Immature natural killer cell (primary cell): ENCODE data around the gene PKD1L1. TPM values are rescaled to one million over a fixed set of nuclear protein-coding genes. Genes with fewer than 3 reads are reported as not detected.
"Not testable (repeated sequence)": the region's sequence is repeated elsewhere in the genome, so short reads cannot be mapped to it uniquely, and the experiment has no call there.

ENCODE experiments used
- DNase-seq, 3 donors: peaks; one replicate each; pipeline ENCODE4 v3.0.0; 2022; ENCODE audit warnings: mixed read lengths in 1 of 3
- H3K27ac Mint-ChIP-seq, 6 donors: one replicate each; pipeline ENCODE4 v1.8.0; 2020; ENCODE audit warnings: mixed read lengths in 6 of 6, mild to moderate bottlenecking in 5 of 6, inconsistent platforms in 4 of 6, moderate library complexity in 3 of 6
- H3K27me3 Mint-ChIP-seq, 3 donors: one replicate each; pipeline ENCODE4 v1.8.0; 2020 to 2021; ENCODE audit warnings: low read depth in 3 of 3, mild to moderate bottlenecking in 3 of 3, mixed read lengths in 3 of 3, moderate library complexity in 3 of 3, inconsistent platforms in 1 of 3
- H3K36me3 Mint-ChIP-seq, 3 donors: one replicate each; pipeline ENCODE4 v1.8.0; 2020; ENCODE audit warnings: mixed read lengths in 3 of 3, inconsistent platforms in 2 of 3, mild to moderate bottlenecking in 2 of 3
- H3K4me1 Mint-ChIP-seq, 2 donors: one replicate each; pipeline ENCODE4 v1.8.0; 2020; ENCODE audit warnings: inconsistent platforms in 2 of 2, mild to moderate bottlenecking in 2 of 2, mixed read lengths in 2 of 2, moderate library complexity in 1 of 2
- H3K4me3 Mint-ChIP-seq, 5 donors: one replicate each; pipeline ENCODE4 v1.8.0; 2020; ENCODE audit warnings: mild to moderate bottlenecking in 5 of 5, mixed read lengths in 5 of 5, inconsistent platforms in 3 of 5, moderate library complexity in 3 of 5
- H3K9me3 Mint-ChIP-seq, 6 donors: one replicate each; pipeline ENCODE4 v1.8.0; 2020; ENCODE audit warnings: mild to moderate bottlenecking in 6 of 6, mixed read lengths in 6 of 6, inconsistent platforms in 4 of 6, moderate library complexity in 3 of 6
- polyA plus RNA-seq, 3 donors: library from polyadenylated mRNA; unstranded; fragments of 300-500 nt; fragmentation: Illumina TruSeq; gene quantifications; one replicate each; pipeline ENCODE4 v1.2.3, GENCODE V29; 2021

PKD1L1 gene
- polyA plus RNA-seq, 3 donors from 2014 or later: 0.03 TPM; not detected in 2

DNA sequence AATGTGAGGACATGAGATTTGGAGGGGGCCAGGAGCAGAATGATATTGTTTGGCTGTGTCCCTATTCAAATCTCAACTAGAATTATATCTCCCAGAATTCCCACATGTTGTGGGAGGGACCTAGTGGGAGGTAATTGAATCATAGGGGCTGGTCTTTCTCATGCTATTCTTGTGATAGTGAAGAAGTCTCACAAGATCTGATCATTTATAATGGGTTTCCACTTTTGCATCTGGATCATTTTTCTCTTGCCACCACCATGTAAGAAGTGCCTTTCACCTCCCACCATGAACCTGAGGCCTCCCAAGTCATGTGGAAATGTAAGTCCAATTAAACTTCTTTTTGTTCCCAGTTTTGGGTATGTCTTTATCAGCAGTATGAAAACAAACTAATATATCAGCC is 153.1 kb downstream of the PKD1L1 start:
- not testable (repeated sequence) for H3K9me3 Mint-ChIP-seq, H3K36me3 Mint-ChIP-seq, H3K4me1 Mint-ChIP-seq, H3K27ac Mint-ChIP-seq, H3K27me3 Mint-ChIP-seq, H3K4me3 Mint-ChIP-seq, DNase-seq

DNA sequence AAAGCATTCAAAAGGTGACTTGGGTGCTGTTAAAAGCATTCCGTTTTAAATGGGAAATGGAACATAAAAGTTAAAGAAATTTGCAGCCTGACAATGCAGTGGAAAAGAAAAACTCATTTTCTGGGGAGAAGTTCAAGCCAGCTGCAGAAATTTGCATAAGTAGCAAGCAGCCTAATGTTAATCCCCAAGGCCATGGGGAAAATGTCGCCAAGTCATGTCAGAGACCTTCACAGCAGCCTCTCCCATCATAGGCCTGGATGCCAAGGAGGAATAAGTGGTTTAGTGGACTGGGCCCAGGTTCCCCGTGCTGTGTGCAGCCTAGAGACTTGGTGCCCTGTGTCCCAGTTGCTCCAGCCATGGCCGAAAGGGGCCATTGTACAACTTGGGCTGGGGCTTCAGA is 154.2 kb downstream of the PKD1L1 start:
- H3K4me1 Mint-ChIP-seq: no peaks in the 10 kb centered on the region
- H3K4me3 Mint-ChIP-seq: no peak overlapping the region
- peaks cover 0 to 1% (median 0%) of the 10 kb centered on the region in 6 donors for H3K9me3 Mint-ChIP-seq
- no peak for DNase-seq
- no peak overlapping the region for H3K27ac Mint-ChIP-seq
- peaks cover 0 to 2% (median 2%) of the 10 kb centered on the region in 3 donors for H3K27me3 Mint-ChIP-seq
- H3K36me3 Mint-ChIP-seq: no peaks in the 10 kb centered on the region

GRCh38 chr7:47793186-47793585 is 155.1 kb downstream of the PKD1L1 start:
- not testable (repeated sequence) for H3K36me3 Mint-ChIP-seq, DNase-seq, H3K9me3 Mint-ChIP-seq, H3K27me3 Mint-ChIP-seq, H3K27ac Mint-ChIP-seq, H3K4me1 Mint-ChIP-seq, H3K4me3 Mint-ChIP-seq

DNA sequence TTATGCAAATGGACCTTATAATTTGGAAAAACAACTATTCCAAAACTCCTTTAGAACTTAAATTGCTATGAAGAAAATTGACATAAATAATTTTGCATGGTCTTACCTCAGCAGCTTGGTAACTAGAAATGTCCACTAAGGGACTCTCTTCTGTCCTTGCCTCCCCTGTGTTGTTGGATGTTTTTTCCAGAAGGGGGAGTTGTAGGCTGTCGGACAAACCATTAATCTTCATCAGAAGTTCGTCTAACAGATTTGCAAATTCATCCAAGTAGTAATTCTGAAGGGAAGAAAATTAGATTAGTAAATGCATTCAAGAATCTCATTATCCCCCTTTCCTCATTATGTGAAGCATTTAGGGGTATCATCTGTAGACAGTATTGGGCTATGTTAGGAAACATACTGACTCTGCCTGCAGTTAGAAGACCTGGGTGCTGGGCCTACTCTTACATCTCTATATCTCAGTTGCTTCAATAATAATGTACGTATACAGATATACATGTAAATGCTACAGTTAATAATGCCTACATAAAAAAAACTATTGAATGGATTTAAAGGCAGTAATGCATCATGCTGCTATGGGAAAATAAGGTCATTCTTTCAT is 155.6 kb downstream of the PKD1L1 start:
- no peak overlapping the region for H3K27ac Mint-ChIP-seq
- H3K27me3 Mint-ChIP-seq: peaks cover 0 to 2% (median 2%) of the 10 kb centered on the region in 3 donors
- H3K36me3 Mint-ChIP-seq: no peaks in the 10 kb centered on the region
- DNase-seq: no peak
- peaks cover 0 to 1% (median 0%) of the 10 kb centered on the region in 6 donors for H3K9me3 Mint-ChIP-seq
- no peak overlapping the region for H3K4me3 Mint-ChIP-seq
- H3K4me1 Mint-ChIP-seq: no peaks in the 10 kb centered on the region

DNA sequence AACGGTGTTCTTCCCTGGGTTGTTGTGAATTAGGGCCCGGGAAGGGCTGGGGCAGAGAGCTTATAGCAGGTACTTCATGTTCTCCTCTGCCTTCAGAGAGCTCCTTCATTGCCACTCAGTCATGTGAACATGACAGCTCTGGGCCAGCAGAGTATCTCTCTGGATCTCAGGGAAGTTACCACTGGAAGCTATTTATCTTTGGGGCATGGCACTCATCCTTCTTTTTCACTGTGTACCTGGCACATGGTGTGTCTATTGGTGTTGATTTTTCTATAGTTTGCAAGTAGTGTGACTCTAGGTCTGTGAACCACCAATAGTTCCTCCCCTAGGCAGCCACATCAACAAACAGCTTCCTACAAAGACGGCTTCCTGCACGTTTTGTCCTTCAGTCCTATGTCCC is 156.6 kb downstream of the PKD1L1 start:
- H3K9me3 Mint-ChIP-seq: peaks cover 0 to 1% (median 0%) of the 10 kb centered on the region in 6 donors
- H3K4me3 Mint-ChIP-seq: no peak overlapping the region

GRCh38 chr7:47788083-47788482 is 160.2 kb downstream of the PKD1L1 start:
- no peak for DNase-seq
- no peak overlapping the region for H3K27ac Mint-ChIP-seq
- no peaks in the 10 kb centered on the region for H3K36me3 Mint-ChIP-seq
- H3K4me3 Mint-ChIP-seq: no peak overlapping the region
- peaks cover 1 to 7% (median 4%) of the 10 kb centered on the region in 3 donors for H3K27me3 Mint-ChIP-seq
- H3K9me3 Mint-ChIP-seq: peaks cover 0 to 1% (median 0%) of the 10 kb centered on the region in 6 donors
- no peaks in the 10 kb centered on the region for H3K4me1 Mint-ChIP-seq

More for the DNA sequence above, 156.6 kb downstream of the PKD1L1 start:
- no peaks in the 10 kb centered on the region for H3K36me3 Mint-ChIP-seq
- no peaks in the 10 kb centered on the region for H3K4me1 Mint-ChIP-seq
- no peak overlapping the region for H3K27ac Mint-ChIP-seq
- DNase-seq: no peak
- H3K27me3 Mint-ChIP-seq: peaks cover 0 to 2% (median 2%) of the 10 kb centered on the region in 3 donors

DNA sequence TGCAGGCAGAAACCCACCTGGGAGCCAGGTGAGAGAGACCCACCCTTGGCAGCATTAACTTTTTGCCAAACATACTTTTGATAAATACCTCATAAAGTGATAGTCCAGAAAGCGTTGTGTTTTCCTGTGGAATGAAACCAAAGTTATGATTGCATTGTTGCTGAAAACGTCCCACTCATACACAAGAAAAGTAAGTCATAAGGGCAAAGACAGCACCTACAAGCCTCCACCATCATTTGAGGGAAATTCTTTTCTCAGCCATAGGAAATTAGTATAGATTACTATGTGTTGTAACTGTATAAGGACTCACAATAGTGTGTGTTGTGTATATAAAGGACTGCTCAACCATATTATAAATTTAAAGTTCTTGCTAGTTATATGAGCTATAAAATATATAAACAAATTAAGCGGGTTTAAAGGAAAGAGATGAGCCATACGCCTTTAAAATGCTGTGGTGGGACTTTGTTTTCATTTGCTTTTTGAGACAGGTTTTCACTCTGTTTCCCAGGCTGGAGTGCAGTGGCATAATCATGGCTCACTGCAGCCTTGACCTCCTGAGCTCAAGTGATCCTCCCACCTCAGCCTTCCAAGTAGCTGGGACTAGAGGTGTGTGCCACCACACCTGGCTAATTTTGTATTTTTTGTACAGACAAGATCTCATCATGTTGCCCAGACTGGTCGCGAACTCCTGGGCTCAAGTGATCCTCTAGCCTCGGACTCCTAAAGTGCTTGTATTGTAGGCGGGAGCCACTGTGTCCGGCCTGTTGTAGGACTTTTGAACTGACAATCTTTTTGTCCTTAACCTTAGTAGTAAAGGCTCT is 160.8 kb downstream of the PKD1L1 start:
- Mint-ChIP-seq H3K36me3 (no peaks in the 10 kb centered on the region), H3K4me1 (no peaks in the 10 kb centered on the region), H3K9me3 (peaks cover 0 to 1% (median 0%) of the 10 kb centered on the region in 6 donors), H3K27me3 (peaks cover 1 to 10% (median 2%) of the 10 kb centered on the region in 3 donors), H3K27ac (no peak overlapping the region), H3K4me3 (no peak overlapping the region)
- no peak for DNase-seq

- Mint-ChIP-seq H3K36me3 (no peaks in the 10 kb centered on the region), H3K4me3 (no peak overlapping the region), H3K27me3 (peaks cover 2 to 10% (median 4%) of the 10 kb centered on the region in 3 donors), H3K9me3 (peaks cover 0 to 1% (median 0%) of the 10 kb centered on the region in 6 donors), H3K27ac (no peak overlapping the region), H3K4me1 (no peaks in the 10 kb centered on the region)
- DNase-seq: no peak
Measured at GRCh38 chr7:47786557-47787248, 161.6 kb downstream of the PKD1L1 start.

DNA sequence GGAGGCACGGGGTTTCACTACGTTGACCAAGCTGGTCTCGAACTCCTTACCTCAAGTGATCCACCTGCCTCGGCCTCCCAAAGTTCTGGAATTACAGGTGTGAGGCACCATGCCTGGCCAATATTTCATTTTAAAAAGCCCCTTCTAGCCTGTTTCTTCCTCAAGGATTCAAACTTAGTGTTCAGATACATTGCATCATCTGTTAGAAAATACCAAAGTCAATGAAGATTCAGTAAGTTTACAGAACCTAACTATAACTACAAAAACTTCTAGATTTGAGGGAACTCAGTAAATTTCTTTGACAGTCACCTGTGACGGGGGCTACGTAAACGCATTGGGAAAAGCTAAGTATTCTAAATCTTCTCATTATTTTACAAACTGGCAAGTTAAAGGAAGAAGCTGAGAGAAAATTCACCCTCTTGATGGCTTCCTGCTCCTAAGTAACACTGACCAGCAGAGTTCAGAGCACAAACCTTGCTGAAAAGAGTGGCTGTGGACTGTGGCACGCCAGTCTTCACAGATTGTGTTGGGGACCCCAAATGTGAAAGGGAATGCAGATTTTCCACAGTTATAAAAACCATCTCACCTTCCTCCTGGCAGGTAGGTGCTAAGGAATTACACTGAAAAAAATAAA is 162.2 kb downstream of the PKD1L1 start:
- Mint-ChIP-seq H3K9me3 (peaks cover 0 to under 1% (median 0%) of the 10 kb centered on the region in 6 donors), H3K27me3 (peaks cover 2 to 10% (median 5%) of the 10 kb centered on the region in 3 donors), H3K36me3 (no peaks in the 10 kb centered on the region), H3K4me1 (no peaks in the 10 kb centered on the region), H3K27ac (no peak overlapping the region), H3K4me3 (no peak overlapping the region)
- DNase-seq: no peak

DNA sequence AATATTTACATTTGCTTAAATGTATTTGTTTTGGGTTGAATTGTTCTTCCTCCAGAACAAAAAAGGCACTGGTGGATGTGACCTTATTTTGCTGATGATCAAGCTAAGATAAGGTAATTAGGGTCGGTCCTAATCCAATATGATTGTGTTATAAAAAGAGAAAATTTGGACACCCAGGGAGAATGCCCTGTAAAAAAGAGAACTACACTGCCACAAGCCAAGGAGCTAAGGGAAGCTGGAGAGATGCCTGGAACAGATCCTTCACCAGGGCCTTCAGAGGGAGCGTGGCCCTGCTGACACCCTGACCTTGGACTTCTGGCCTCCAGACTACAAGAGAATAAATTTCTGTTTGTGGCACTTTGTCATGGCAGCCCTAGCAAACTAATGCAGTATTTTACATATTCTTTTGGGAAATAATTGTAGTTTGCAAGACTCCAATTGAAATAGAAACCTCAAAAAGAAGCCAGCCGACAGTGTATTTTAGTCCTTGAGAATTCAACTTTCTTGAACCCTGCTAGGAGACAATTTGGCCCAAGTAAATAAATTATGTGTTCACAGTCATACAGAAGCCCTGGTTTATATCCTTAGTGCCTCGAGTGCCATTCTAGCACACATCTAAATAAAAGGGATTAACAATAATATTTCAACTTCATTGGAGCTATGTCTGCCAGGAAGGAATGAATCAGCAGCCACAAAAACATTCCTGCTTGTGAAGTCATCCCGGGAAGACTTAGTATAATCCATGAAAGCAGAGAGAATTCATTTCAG is 164.6 kb downstream of the PKD1L1 start:
- H3K36me3 Mint-ChIP-seq: no peaks in the 10 kb centered on the region
- H3K4me1 Mint-ChIP-seq: no peaks in the 10 kb centered on the region
- no peak overlapping the region for H3K27ac Mint-ChIP-seq
- H3K9me3 Mint-ChIP-seq: no peaks in the 10 kb centered on the region
- peaks cover 2 to 13% (median 5%) of the 10 kb centered on the region in 3 donors for H3K27me3 Mint-ChIP-seq
- H3K4me3 Mint-ChIP-seq: no peak overlapping the region
- no peak for DNase-seq

DNA sequence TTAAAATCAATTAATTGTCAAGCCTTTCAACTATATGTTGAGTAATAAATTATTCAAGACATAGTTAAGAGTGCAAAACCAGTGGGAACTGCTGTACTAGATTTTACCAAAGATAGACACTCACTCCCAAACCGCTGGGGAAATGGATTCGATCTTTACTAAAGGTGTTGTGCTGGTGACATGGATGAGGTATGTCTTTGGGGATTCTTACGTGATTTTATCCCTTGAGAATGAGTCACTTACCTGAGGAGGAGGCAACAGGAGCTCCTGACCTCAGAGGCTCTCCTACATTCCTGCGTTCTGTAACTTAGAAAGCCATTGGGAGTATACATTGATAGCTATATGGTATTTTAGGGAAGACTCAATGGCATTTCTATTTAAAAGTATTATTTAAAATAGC is 165.5 kb downstream of the PKD1L1 start:
- Mint-ChIP-seq H3K27me3 (peaks cover 2 to 13% (median 5%) of the 10 kb centered on the region in 3 donors), H3K36me3 (no peaks in the 10 kb centered on the region), H3K9me3 (no peaks in the 10 kb centered on the region), H3K27ac (no peak overlapping the region), H3K4me1 (no peaks in the 10 kb centered on the region), H3K4me3 (no peak overlapping the region)
- no peak for DNase-seq

DNA sequence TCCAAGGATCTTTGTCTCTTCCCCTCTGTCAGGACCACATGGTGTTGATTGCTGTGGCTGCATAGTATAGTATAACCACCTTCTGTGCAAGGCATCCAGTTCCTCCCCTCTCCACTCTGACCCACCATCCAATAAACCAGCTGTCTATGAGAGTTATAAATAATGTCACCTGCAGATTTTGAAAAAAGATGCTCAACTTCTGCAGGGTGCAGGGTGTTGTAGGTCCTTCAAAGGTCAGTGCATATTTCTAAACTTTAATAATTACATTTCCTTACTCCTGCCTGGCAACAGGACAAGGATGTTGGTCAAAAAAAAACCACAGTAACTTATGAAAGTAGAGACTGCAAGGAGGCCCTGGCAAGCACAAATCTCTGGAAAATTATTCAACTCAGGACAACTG is 166.2 kb downstream of the PKD1L1 start:
- Mint-ChIP-seq H3K9me3 (no peaks in the 10 kb centered on the region), H3K36me3 (no peaks in the 10 kb centered on the region), H3K27me3 (peaks cover 2 to 13% (median 5%) of the 10 kb centered on the region in 3 donors), H3K4me3 (no peak overlapping the region), H3K4me1 (no peaks in the 10 kb centered on the region), H3K27ac (no peak overlapping the region)
- no peak for DNase-seq

- Mint-ChIP-seq H3K27ac (no peak overlapping the region), H3K9me3 (no peaks in the 10 kb centered on the region), H3K4me1 (no peaks in the 10 kb centered on the region), H3K4me3 (no peak overlapping the region), H3K36me3 (no peaks in the 10 kb centered on the region), H3K27me3 (peaks cover 2 to 8% (median 5%) of the 10 kb centered on the region in 3 donors)
- DNase-seq: no peak
Measured at GRCh38 chr7:47780555-47780954, 167.7 kb downstream of the PKD1L1 start.
